Right lobe of liver (tissue), 4 donors: ENCODE results near the gene INCA1.

Source experiments
- POLR2A ChIP-seq: fragments of 450-650 bp; IDR thresholded peaks from one replicate; pipeline ENCODE4 v1.6.1; 2017; ENCODE audit warnings: antibody characterized with exemption, mild to moderate bottlenecking
- TF ChIP-seq, protein P1 (sequence below), 4 donors: fragments of 200-600 bp in 3 of 4; fragments of 450-650 bp in 1 of 4; IDR thresholded peaks; one replicate each; pipeline versions ENCODE4 v1.5.1 to v1.8.0; 2016 to 2022; ENCODE audit warnings: antibody characterized with exemption in 4 of 4, mild to moderate bottlenecking in 2 of 4
- donor health status: DM: no; HTN: no; CAD: no.
- donor health status: DM: no; HTN: no; CAD: no.
- donor health status: DM: no; HTN: yes; CAD: no.

- peak; percentile 39 for TF ChIP-seq POLR2A
- TF ChIP-seq, protein P1, sequence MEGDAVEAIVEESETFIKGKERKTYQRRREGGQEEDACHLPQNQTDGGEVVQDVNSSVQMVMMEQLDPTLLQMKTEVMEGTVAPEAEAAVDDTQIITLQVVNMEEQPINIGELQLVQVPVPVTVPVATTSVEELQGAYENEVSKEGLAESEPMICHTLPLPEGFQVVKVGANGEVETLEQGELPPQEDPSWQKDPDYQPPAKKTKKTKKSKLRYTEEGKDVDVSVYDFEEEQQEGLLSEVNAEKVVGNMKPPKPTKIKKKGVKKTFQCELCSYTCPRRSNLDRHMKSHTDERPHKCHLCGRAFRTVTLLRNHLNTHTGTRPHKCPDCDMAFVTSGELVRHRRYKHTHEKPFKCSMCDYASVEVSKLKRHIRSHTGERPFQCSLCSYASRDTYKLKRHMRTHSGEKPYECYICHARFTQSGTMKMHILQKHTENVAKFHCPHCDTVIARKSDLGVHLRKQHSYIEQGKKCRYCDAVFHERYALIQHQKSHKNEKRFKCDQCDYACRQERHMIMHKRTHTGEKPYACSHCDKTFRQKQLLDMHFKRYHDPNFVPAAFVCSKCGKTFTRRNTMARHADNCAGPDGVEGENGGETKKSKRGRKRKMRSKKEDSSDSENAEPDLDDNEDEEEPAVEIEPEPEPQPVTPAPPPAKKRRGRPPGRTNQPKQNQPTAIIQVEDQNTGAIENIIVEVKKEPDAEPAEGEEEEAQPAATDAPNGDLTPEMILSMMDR (IDR thresholded peaks at IDR 0.05) = no peak
Measured at GRCh38 chr17:4987767-4988567, 9.4 kb downstream of the INCA1 start.
